AG09309 (cell line): ENCODE data around the gene DPAGT1.

Experiments
- DNase-seq: peaks from one replicate; pipeline ENCODE4 v3.0.0-alpha.2; 2010; ENCODE audit warnings: low read depth
- H3K4me3 ChIP-seq: 2 replicates; pipeline ENCODE4 v1.5.1; 2011; ENCODE audit warnings: mild to moderate bottlenecking, low read depth, low read length, moderate library complexity; ENCODE audit not compliant: control insufficient read depth
- TF ChIP-seq, protein P1 (sequence below): IDR thresholded peaks from 2 replicates; pipeline ENCODE4 v1.5.1; 2011; ENCODE audit warnings: mild to moderate bottlenecking, low read depth, low read length, inconsistent platforms; ENCODE audit not compliant: insufficient read depth, control insufficient read depth; ENCODE audit errors: missing control alignments

The DPAGT1 gene

DNA sequence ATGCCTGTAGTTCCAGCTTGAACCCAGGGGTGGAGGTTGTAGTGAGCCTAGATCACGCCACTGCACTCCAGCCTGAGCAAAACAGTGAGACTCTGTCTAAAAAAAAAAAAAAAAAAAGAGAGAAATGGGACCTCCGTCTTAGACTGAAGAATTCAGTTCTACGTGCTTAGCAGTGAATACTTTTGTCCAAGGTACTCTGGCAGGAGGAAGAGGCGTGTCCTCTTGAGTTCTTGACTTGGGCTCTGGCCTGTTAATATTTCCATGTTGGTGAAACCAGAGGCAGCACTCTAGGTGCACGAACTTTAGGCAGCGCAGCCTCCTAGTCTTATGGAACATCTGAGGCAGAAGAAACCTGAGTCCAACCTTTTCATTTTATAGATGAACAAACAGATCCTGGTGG is 14.5 kb downstream of the DPAGT1 start:
- no peak overlapping the region for H3K4me3 ChIP-seq
- TF ChIP-seq, protein P1, sequence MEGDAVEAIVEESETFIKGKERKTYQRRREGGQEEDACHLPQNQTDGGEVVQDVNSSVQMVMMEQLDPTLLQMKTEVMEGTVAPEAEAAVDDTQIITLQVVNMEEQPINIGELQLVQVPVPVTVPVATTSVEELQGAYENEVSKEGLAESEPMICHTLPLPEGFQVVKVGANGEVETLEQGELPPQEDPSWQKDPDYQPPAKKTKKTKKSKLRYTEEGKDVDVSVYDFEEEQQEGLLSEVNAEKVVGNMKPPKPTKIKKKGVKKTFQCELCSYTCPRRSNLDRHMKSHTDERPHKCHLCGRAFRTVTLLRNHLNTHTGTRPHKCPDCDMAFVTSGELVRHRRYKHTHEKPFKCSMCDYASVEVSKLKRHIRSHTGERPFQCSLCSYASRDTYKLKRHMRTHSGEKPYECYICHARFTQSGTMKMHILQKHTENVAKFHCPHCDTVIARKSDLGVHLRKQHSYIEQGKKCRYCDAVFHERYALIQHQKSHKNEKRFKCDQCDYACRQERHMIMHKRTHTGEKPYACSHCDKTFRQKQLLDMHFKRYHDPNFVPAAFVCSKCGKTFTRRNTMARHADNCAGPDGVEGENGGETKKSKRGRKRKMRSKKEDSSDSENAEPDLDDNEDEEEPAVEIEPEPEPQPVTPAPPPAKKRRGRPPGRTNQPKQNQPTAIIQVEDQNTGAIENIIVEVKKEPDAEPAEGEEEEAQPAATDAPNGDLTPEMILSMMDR, result no peak
- DNase-seq, result no peak

DNA sequence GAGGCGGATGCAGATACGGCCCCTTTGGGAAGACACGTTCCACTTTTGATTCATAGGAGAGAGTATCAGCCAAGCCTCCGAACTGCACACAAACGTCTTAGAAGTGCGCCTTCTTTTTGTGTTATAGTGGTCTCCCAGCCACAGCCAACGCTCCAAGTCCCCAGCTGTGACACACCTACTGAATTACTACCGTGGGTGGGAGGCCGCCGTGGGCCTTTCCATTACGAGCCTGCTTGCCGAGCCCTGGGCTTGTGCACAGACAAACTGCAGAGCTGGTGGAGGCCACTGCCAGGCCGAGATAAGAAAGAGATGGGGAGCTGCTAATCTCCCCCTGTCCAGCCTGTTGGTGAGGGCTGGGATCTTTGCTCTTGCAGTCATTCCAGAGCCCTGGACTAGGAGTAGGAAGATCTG is 16.2 kb downstream of the DPAGT1 start:
- peak overlapping the region; percentile 68 for H3K4me3 ChIP-seq
- no peak for DNase-seq
- TF ChIP-seq, protein P1, result no peak

DNA sequence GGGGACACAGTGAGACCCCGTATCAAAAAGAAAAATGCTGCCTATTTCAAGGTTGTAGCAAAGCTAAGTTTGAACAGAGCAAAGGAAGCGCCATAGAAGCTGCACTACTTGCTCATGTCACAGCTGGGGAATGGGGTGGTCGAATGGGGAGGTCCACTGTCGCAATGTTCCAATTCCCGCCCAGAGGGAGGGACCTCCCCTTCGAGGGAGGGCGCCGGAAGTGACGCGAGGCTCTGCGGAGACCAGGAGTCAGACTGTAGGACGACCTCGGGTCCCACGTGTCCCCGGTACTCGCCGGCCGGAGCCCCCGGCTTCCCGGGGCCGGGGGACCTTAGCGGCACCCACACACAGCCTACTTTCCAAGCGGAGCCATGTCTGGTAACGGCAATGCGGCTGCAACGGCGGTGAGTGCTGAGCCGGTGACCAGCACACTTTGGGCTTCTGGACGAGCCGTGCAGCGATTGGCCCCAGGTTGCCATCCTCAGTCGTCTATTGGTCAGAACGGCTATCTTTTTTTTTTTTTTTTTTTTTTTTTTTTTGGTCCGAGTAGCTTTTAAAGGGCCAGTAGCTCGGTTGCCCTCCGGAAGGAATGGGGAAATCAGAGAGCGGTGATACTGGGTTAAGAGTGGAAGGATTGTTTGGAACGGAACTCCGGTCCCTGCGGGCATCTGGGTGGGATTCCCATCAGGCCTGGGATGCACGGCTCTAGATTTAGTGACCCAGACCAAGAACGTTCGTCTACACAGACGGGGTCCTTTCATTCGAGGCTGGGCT is 16.8 kb downstream of the DPAGT1 start, which contains the start of gene HMBS:
HMBS (plus strand) TSS at position 219 of the 774 bp plus-strand sequence; CDS start at position 372, 153 bp downstream.
- peak; percentile 65 for DNase-seq
- peak within 1 kb of the TSS; percentile 68 for H3K4me3 ChIP-seq
- TF ChIP-seq, protein P1, result no peak

DNA sequence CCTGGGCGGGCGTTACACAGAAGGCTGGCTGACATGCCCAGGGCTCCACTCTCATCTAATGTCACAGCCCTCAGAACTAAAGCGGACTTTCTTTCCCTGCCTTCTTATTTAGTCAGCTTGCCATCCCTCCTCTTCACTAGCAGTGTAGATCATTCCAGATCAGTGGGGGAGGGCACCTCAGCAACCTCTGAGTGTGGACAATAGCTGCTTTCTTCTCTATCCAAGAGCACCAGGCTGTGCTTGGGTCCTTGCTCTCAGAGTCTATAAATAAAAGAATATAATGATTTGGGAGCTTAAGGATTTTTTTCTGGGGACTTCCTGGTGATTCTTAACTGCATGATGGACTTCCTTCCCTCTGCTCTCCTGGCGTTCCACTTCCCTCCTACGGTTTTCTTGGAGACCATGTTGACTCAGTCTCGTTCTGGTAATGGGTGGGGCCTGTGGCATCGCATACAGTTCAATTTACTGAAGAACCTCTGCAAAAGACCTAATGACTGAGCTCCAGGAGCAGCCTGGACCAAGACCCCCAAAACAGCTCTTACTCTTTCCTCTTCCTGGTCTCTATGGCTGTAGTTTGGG is 19.9 kb downstream of the DPAGT1 start:
- TF ChIP-seq, protein P1, result no peak
- no peak for DNase-seq
- H3K4me3 ChIP-seq, result no peak overlapping the region

DNA sequence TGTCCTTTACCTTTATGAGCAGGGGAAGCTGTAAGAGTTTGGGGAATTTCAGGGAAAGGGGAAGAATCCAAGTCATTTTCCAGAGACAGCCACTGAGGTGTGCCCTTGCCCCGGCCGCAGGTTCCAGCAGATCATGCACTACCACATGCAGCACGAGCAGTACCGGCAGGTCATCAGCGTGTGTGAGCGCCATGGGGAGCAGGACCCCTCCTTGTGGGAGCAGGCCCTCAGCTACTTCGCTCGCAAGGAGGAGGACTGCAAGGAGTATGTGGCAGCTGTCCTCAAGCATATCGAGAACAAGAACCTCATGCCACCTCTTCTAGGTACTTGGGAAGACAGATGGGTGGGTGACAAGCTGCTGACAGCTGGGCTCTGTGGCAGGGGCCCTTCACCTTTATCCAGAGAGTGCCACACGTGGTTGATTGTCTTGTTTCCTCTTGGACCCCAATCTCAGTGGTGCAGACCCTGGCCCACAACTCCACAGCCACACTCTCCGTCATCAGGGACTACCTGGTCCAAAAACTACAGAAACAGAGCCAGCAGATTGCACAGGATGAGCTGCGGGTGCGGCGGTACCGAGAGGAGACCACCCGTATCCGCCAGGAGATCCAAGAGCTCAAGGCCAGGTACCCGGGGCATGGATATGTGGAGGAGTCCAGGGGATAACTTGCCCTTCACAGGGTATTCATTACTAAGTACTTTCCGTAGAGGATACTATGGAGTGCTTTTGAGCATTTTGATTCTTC is 22.8 kb downstream of the DPAGT1 start:
- TF ChIP-seq, protein P1, result no peak
- no peak overlapping the region for H3K4me3 ChIP-seq
- DNase-seq, result no peak

DNA sequence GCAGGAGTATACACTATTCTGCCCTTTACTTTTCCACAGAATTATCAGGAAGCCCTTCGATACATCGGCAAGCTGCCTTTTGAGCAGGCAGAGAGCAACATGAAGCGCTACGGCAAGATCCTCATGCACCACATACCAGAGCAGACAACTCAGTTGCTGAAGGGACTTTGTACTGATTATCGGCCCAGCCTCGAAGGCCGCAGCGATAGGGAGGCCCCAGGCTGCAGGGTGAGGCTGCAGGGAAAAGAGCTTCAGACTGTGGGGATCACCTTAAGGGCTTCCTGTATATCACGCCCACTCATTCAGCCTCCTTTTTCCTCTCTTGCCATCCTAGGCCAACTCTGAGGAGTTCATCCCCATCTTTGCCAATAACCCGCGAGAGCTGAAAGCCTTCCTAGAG is 23.8 kb downstream of the DPAGT1 start:
- TF ChIP-seq, protein P1, result no peak
- no peak for DNase-seq
- H3K4me3 ChIP-seq, result no peak overlapping the region
